GM12878 (cell line): ENCODE measurements around the gene TTC39B. TPM values are rescaled to one million over a fixed set of nuclear protein-coding genes. Genes with fewer than 3 reads are reported as not detected.

Source experiments
- ATAC-seq: fragments of 200-7000 bp; cut with Tn5 transposase; 3 replicates; pipeline ENCODE4 v1.9.1; 2020; ENCODE audit warnings: mild to moderate bottlenecking, moderate library complexity
- BruUV-seq: library from RNA; stranded (reverse); fragments of 400-500 nt; replicated peaks from 2 replicates; lab custom pipeline; 2021; lab: Mats Ljungman, UMichigan
- CTCF ChIA-PET: fragments of 300-600 bp; sonication (Branson Sonifier 250); formaldehyde crosslinking; extraction: SDS; loops from one replicate; lab custom pipeline; 2021; ENCODE audit warnings: inconsistent platforms; lab: Yijun Ruan, JAX
- POLR2A ChIA-PET: fragments of 350-600 bp; formaldehyde crosslinking; extraction: SDS; loops from one replicate; lab custom pipeline; 2021; ENCODE audit warnings: inconsistent platforms; lab: Charles Lee
- RAD21 ChIA-PET: fragments of 300-600 bp; sonication (Branson Sonifier 250); formaldehyde crosslinking; loops from one replicate; lab custom pipeline; 2023; ENCODE audit warnings: antibody characterized with exemption; ENCODE audit not compliant: unreplicated experiment; lab: Charles Lee
- SMC1A ChIA-PET: fragments of 300-600 bp; sonication (Branson Sonifier 250); formaldehyde crosslinking; loops from one replicate; lab custom pipeline; 2023; ENCODE audit not compliant: unreplicated experiment, uncharacterized antibody; lab: Charles Lee
- DNase-seq: peaks from one replicate; pipeline ENCODE4 v3.0.0-alpha.2; 2011; ENCODE audit warnings: low read depth, low spot score
- FAIRE-seq: peaks from 3 replicates; lab custom pipeline; 2011; peaks lifted over from hg19 to GRCh38; lab: Jason Lieb, UNC
- H2AFZ ChIP-seq: 2 replicates; pipeline ENCODE4 v1.6.0; 2011; ENCODE audit warnings: low read depth, low read length, control low read depth; ENCODE audit not compliant: control insufficient read depth
- H3K27ac ChIP-seq: 2 replicates; pipeline ENCODE4 v1.5.1; 2011; ENCODE audit warnings: control low read depth; ENCODE audit not compliant: control insufficient read depth, insufficient read depth
- H3K27me3 ChIP-seq, 2 experiments: replicated peaks in 1 of 2; 2 replicates each; pipeline versions ENCODE4 v1.6.0 to v1.6.1; 2011; ENCODE audit warnings: low read length in 1 of 2; ENCODE audit not compliant: control insufficient read depth in 2 of 2, insufficient read depth in 2 of 2
- H3K36me3 ChIP-seq, 2 experiments: 2 replicates each; pipeline ENCODE4 v1.5.1; 2011; ENCODE audit warnings: low read length in 1 of 2; ENCODE audit not compliant: control insufficient read depth in 2 of 2, insufficient read depth in 2 of 2
- H3K4me1 ChIP-seq: 2 replicates; pipeline ENCODE4 v1.6.1; 2011; ENCODE audit warnings: mild to moderate bottlenecking, low read length, moderate library complexity, mixed read lengths; ENCODE audit not compliant: control insufficient read depth, insufficient read depth
- H3K4me2 ChIP-seq: 2 replicates; pipeline ENCODE4 v1.6.0; 2011; ENCODE audit warnings: control low read depth; ENCODE audit not compliant: control insufficient read depth, insufficient read depth
- H3K4me3 ChIP-seq: fragments of 200-600 bp; sonication (generic); 2 replicates; pipeline ENCODE4 v1.5.1; 2016
- H3K79me2 ChIP-seq: 2 replicates; pipeline ENCODE4 v1.6.0; 2011; ENCODE audit warnings: low read length; ENCODE audit not compliant: control insufficient read depth, insufficient read depth
- H3K9ac ChIP-seq: 2 replicates; pipeline ENCODE4 v1.8.0; 2011; ENCODE audit warnings: low read length, control low read depth, mixed read lengths; ENCODE audit not compliant: control insufficient read depth, insufficient read depth
- H3K9me3 ChIP-seq: replicated peaks from 3 replicates; pipeline ENCODE4 v1.5.1; 2011; ENCODE audit warnings: mild to moderate bottlenecking, low read length; ENCODE audit not compliant: control insufficient read depth, insufficient read depth
- H4K20me1 ChIP-seq: 2 replicates; pipeline ENCODE4 v1.6.0; 2011; ENCODE audit not compliant: control insufficient read depth, insufficient read depth
- ATF7 ChIP-seq: fragments of 450-650 bp; IDR thresholded peaks from 2 replicates; pipeline ENCODE4 v1.6.1; 2016; ENCODE audit warnings: low read depth, mild to moderate bottlenecking
- KAT2A ChIP-seq: conservative IDR thresholded peaks from 2 replicates; pipeline ENCODE4 v1.6.1; 2011; ENCODE audit warnings: low read depth, low read length; ENCODE audit not compliant: control insufficient read depth
- MEF2A ChIP-seq: IDR thresholded peaks from 2 replicates; pipeline ENCODE4 v1.6.1; 2011; ENCODE audit warnings: low read depth, mild to moderate bottlenecking, low read length, moderate library complexity; ENCODE audit not compliant: insufficient read depth
- NR2C1 ChIP-seq: fragments of 450-650 bp; IDR thresholded peaks from 2 replicates; pipeline ENCODE4 v1.6.1; 2017; ENCODE audit warnings: antibody characterized with exemption, mild to moderate bottlenecking, moderate library complexity
- PAX5 ChIP-seq: IDR thresholded peaks from 2 replicates; pipeline ENCODE4 v1.6.1; 2011; ENCODE audit warnings: low read depth, low read length, borderline replicate concordance
- SIN3A ChIP-seq: IDR thresholded peaks from 2 replicates; pipeline ENCODE4 v1.6.1; 2012; ENCODE audit warnings: low read depth, low read length, improper control_type of control experiment
- TCF3 ChIP-seq: IDR thresholded peaks from 2 replicates; pipeline ENCODE4 v1.6.1; 2012; ENCODE audit warnings: low read depth, mild to moderate bottlenecking, low read length, borderline replicate concordance; ENCODE audit not compliant: insufficient read depth
- WGBS: methylation state at CpG from one replicate; pipeline ENCODE4 v1.1.6; 2016; ENCODE audit warnings: low lambda C conversion rate; ENCODE audit not compliant: insufficient replicate concordance, insufficient coverage; ENCODE audit errors: missing lambda C conversion rate; 5-methylcytosine and 5-hydroxymethylcytosine counted together
- in situ Hi-C: fragments of 300-500 bp; cut with MboI; formaldehyde crosslinking; loops from 9 replicates; pipeline ENCODE4 v1.14.3; 2018; ENCODE audit warnings: mixed read lengths
- intact Hi-C: fragments of 100-400 bp; cut with micrococcal nuclease; formaldehyde crosslinking; loops from one replicate; pipeline ENCODE4 v1.14.2; 2022; ENCODE audit not compliant: unreplicated experiment
- polyA plus RNA-seq, 11 experiments: library from polyadenylated mRNA; depleted of rRNA in 4 of 11; unstranded in 6 of 11; stranded (reverse) in 5 of 11; fragments of >200 nt; fragmentation: Nextera tagmentation in 4 of 11; fragmentation: Illumina TruSeq in 1 of 11; extraction: Ambion mirVana in 4 of 11; extraction: Trizol in 1 of 11; gene quantifications; 1 replicate in 1 of 11; 2 replicates in 10 of 11; pipeline versions ENCODE4 v1.2.1 to v1.2.3, GENCODE V29; 2011 to 2016; ENCODE audit warnings: inconsistent platforms in 2 of 11, missing spikeins in 2 of 11, low read depth in 1 of 11
- total RNA-seq, 4 experiments: library from RNA; depleted of rRNA in 3 of 4; stranded (reverse); fragments of >200 nt in 3 of 4; fragmentation: Illumina TruSeq in 1 of 4; extraction: Trizol in 1 of 4; gene quantifications; 2 replicates each; pipeline versions ENCODE4 v1.2.1 to v1.2.3, GENCODE V29; 2013 to 2021
- TF ChIP-seq, protein P1 (sequence below), 3 experiments: IDR thresholded peaks in 2 of 3; conservative IDR thresholded peaks in 1 of 3; 2 replicates each; pipeline ENCODE4 v1.5.1; 2011; ENCODE audit warnings: low read depth in 3 of 3, low read length in 3 of 3, mild to moderate bottlenecking in 3 of 3, control low read depth in 2 of 3, moderate library complexity in 2 of 3, inconsistent platforms in 1 of 3, mixed read lengths in 1 of 3; ENCODE audit not compliant: control insufficient read depth in 2 of 3, insufficient read depth in 1 of 3; ENCODE audit errors: extremely low read depth in 1 of 3
- TF ChIP-seq, protein P2 (sequence below): IDR thresholded peaks from 2 replicates; pipeline ENCODE4 v1.6.1; 2012; ENCODE audit warnings: low read depth, low read length, improper control_type of control experiment

TTC39B gene
- total and polyA plus RNA-seq, 10 of the 15 experiments (the other 5 are each of a cell fraction or from before 2014, with no cell fraction given): 0.68 to 2.5 (median 1.5) TPM

DNA sequence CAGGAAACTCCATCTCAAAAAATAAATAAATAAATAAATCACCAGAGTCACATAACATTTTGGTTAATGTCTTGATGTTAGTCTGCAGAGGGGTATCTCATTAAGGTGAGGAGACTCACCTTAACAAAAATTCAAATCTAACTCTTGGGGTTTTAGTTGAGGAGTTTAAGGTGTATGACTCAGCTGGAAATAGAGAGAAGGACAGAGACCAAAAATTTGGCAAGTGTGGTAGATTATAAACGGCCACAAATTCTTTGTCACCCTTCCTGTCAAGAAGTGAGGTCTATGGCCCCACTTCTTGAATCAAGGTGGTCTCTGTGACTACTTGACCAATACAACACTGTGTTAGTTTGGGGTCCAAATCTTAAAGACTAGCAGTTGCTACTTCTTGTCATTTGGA lies 60.8 kb downstream of the TTC39B start:
- TF ChIP-seq KAT2A: no peak
- TF ChIP-seq, all 136 proteins: peak for 0
- WGBS: 0% methylated on average over 1 of the region's 1 CpG
- Histone ChIP-seq H3K9ac (no peak overlapping the region), H3K4me2 (no peak overlapping the region), H3K4me3 (no peak overlapping the region), H3K79me2 (no peaks in the 10 kb centered on the region), H3K9me3 (no peaks in the 10 kb centered on the region), H3K27ac (no peak overlapping the region), H2AFZ (no peak overlapping the region), H4K20me1 (no peaks in the 10 kb centered on the region), H3K36me3 (no peaks in the 10 kb centered on the region), H3K4me1 (no peaks in the 10 kb centered on the region), H3K27me3 (no peaks in the 10 kb centered on the region)
- SMC1A ChIA-PET: interaction anchor here (1.2 kb wide), 1 partner anchor 14 kb away, joined by 3 read pairs; no protein-coding TSS in a partner anchor
- ATAC-seq (no peak), FAIRE-seq (no peak), DNase-seq (no peak)
- CTCF ChIA-PET: no interaction called here
- RAD21 ChIA-PET: no interaction called here
- in situ Hi-C loops (no loop called here), intact Hi-C loops (no loop called here)
- POLR2A ChIA-PET: no interaction called here
- BruUV-seq: no TSS peak

DNA sequence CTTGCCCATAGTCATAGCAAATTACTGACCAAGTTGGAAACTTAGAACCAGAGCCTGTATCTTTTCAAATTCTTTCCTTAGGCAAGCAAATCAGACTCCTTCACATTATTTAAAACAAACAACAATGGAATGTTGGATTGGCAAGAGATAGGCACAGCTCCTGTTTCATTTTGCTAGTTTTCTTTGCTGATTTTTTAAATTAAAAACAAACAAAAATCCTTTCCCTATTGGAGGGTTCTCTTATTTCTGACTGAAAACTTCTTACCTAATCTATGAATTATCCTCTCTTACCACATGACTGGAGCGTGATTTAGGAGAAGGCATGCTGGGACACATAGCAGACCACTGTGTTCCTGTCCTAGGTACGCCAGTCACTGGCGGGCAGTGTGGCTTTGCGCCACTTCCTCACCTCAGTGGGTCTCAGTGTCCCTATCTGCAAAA lies 63.0 kb downstream of the TTC39B start:
- H3K27me3 ChIP-seq: no peaks in the 10 kb centered on the region
- no peaks in the 10 kb centered on the region for H3K79me2 ChIP-seq
- FAIRE-seq (no peak), ATAC-seq (no peak), DNase-seq (no peak)
- no peaks in the 10 kb centered on the region for H3K36me3 ChIP-seq
- ChIA-PET RAD21 (no interaction called here), POLR2A (no interaction called here), SMC1A (no interaction called here), CTCF (no interaction called here)
- 52% methylated on average over 4 of the region's 4 CpGs for WGBS
- H2AFZ ChIP-seq: no peak overlapping the region
- intact Hi-C loops (no loop called here), in situ Hi-C loops (no loop called here)
- no TSS peak for BruUV-seq
- no peak overlapping the region for H3K4me3 ChIP-seq
- H3K27ac ChIP-seq: no peak overlapping the region
- H4K20me1 ChIP-seq: no peaks in the 10 kb centered on the region
- no peaks in the 10 kb centered on the region for H3K9me3 ChIP-seq
- H3K4me1 ChIP-seq: no peaks in the 10 kb centered on the region
- H3K9ac ChIP-seq: no peak overlapping the region
- H3K4me2 ChIP-seq: no peak overlapping the region
- TF ChIP-seq SIN3A (no peak), TCF3 (no peak), NR2C1 (no peak), ATF7 (no peak), PAX5 (no peak), MEF2A (no peak)
- TF ChIP-seq, protein P1, sequence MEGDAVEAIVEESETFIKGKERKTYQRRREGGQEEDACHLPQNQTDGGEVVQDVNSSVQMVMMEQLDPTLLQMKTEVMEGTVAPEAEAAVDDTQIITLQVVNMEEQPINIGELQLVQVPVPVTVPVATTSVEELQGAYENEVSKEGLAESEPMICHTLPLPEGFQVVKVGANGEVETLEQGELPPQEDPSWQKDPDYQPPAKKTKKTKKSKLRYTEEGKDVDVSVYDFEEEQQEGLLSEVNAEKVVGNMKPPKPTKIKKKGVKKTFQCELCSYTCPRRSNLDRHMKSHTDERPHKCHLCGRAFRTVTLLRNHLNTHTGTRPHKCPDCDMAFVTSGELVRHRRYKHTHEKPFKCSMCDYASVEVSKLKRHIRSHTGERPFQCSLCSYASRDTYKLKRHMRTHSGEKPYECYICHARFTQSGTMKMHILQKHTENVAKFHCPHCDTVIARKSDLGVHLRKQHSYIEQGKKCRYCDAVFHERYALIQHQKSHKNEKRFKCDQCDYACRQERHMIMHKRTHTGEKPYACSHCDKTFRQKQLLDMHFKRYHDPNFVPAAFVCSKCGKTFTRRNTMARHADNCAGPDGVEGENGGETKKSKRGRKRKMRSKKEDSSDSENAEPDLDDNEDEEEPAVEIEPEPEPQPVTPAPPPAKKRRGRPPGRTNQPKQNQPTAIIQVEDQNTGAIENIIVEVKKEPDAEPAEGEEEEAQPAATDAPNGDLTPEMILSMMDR (IDR thresholded peaks at IDR 0.05 in 2 of 3, conservative IDR thresholded peaks at IDR 0.05 in 1 of 3; ENCODE audit: control insufficient read depth in 2 of 3, extremely low read depth in 1 of 3, insufficient read depth in 1 of 3, low read depth in 3 of 3, low read length in 3 of 3): no peak
- TF ChIP-seq, protein P2, sequence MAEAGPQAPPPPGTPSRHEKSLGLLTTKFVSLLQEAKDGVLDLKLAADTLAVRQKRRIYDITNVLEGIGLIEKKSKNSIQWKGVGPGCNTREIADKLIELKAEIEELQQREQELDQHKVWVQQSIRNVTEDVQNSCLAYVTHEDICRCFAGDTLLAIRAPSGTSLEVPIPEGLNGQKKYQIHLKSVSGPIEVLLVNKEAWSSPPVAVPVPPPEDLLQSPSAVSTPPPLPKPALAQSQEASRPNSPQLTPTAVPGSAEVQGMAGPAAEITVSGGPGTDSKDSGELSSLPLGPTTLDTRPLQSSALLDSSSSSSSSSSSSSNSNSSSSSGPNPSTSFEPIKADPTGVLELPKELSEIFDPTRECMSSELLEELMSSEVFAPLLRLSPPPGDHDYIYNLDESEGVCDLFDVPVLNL: no peak
